Choroid plexus epithelial cell (primary cell): Measurements from ENCODE around the gene RCN1.

Source experiments
- DNase-seq: peaks from one replicate; pipeline ENCODE4 v3.0.0-alpha.2; 2010; ENCODE audit warnings: low read depth
- H3K4me3 ChIP-seq: 2 replicates; pipeline ENCODE4 v1.5.1; 2011; ENCODE audit warnings: low read depth, mild to moderate bottlenecking, control low read depth, low read length, moderate library complexity
- TF ChIP-seq, protein P1 (sequence below): conservative IDR thresholded peaks from 2 replicates; pipeline ENCODE4 v1.5.1; 2011; ENCODE audit warnings: low read depth, mild to moderate bottlenecking, control low read depth, inconsistent platforms, low read length, moderate library complexity

RCN1 gene

DNA sequence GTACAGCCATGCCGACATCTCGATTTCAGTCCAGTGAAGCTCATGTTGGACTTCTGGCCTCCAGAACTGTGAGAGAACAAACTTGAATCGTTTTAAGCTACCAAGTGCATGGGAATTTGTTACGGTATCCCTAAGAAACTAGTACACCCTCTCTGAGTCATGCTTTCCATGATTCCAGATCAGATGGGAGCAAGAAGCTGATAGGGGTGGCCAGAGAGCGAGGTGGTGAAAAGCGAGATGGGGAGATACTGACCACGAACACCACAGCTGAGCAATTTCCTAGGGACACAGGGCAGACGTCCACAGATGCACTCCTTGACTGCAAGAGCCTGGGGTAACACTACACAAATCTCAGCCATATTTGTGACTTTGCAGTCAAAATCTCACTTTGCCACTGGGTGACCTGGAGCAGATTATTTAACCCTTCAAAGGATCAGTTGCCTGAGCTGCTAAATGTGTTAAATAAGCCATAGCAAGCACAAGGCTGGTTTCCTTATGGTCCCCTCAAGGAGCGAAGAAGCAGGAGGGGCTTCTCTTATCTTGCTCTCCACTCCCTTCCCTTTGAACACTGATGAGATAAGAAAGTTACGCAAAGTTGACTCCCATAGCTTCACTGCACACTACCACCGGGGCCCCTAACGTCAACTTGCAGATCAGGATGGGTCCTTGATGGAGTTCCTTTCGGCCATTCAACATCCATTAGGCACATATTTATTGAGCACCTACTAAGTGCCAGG, 22.6 kb upstream of the RCN1 start:
- DNase-seq = peak; percentile 51
- H3K4me3 ChIP-seq = no peak overlapping the region
- TF ChIP-seq, protein P1, sequence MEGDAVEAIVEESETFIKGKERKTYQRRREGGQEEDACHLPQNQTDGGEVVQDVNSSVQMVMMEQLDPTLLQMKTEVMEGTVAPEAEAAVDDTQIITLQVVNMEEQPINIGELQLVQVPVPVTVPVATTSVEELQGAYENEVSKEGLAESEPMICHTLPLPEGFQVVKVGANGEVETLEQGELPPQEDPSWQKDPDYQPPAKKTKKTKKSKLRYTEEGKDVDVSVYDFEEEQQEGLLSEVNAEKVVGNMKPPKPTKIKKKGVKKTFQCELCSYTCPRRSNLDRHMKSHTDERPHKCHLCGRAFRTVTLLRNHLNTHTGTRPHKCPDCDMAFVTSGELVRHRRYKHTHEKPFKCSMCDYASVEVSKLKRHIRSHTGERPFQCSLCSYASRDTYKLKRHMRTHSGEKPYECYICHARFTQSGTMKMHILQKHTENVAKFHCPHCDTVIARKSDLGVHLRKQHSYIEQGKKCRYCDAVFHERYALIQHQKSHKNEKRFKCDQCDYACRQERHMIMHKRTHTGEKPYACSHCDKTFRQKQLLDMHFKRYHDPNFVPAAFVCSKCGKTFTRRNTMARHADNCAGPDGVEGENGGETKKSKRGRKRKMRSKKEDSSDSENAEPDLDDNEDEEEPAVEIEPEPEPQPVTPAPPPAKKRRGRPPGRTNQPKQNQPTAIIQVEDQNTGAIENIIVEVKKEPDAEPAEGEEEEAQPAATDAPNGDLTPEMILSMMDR = no peak

DNA sequence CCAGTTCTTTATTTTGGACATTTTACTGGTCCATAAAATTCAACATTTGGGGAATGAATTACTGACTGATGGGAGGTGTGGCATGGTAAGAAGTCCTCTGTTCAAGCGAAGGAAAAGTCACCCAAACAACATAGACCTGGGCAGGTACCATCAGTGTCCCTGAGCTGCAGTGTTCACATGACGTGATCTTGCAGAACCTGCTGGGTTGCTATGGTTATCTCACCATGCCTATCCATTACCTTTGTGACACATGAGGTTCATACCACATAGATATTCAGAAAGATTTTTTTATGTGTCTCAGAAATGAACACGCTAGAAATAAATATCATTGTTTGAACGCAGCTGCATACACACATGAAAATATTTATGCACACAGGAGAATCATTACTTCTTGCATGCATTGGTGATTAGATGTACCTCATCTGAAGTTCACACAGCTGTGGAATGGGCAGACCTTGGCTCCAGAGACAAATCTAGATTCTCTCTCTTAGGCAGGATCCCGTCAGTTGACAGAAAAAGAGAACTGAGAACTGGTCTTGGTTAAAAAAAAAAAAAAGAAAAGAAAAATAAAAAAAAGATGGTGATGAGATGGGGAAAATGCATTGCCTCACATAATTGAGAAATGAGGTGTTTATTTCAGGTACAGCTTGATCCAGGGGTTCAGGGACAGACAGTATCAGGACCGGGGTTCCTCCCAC, 21.4 kb upstream of the RCN1 start:
- TF ChIP-seq, protein P1 = no peak
- H3K4me3 ChIP-seq = no peak overlapping the region
- DNase-seq = no peak

DNA sequence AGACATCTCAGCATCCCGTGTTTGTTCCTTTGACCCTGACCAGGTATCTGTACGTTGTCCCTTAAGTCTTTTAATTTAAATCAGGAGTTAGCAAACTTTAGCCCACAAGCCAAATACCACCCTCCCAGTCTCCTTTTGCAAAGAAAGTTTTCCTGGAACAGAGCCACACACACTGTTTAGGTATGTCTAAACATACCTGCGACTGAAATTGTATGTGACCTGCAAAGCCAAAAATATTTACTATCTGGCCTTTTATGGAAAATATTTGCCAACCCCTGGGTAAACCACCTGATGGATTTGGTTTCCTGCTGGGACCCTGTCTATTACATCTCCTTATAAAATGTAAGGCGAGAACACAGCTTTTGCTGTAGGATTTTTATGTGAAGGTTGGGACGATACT, 20.2 kb upstream of the RCN1 start:
- TF ChIP-seq, protein P1 = no peak
- DNase-seq = no peak

DNA sequence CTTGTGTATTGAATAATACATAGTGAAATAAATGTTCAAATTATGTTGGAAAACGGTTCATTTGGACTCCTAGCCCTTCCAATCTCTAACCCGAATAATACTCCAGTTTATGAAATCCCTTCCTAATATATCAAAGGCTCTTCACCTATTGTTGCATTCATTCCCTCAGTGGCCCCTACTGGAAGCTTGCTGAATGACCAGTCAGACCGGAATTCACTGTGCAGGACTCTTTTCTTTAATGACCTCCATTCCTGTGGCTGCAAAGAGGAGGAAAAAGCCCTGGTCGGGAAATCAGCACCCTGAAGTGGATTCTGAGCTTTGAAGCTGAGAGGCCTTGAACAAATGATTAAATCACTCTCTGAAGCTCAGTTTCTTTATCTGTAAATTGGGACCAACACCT, 19.1 kb upstream of the RCN1 start:
- H3K4me3 ChIP-seq = no peak overlapping the region
- peak; percentile 83 for DNase-seq
- TF ChIP-seq, protein P1 = peak; percentile 74

More for the DNA sequence above, 20.2 kb upstream of the RCN1 start:
- no peak overlapping the region for H3K4me3 ChIP-seq

DNA sequence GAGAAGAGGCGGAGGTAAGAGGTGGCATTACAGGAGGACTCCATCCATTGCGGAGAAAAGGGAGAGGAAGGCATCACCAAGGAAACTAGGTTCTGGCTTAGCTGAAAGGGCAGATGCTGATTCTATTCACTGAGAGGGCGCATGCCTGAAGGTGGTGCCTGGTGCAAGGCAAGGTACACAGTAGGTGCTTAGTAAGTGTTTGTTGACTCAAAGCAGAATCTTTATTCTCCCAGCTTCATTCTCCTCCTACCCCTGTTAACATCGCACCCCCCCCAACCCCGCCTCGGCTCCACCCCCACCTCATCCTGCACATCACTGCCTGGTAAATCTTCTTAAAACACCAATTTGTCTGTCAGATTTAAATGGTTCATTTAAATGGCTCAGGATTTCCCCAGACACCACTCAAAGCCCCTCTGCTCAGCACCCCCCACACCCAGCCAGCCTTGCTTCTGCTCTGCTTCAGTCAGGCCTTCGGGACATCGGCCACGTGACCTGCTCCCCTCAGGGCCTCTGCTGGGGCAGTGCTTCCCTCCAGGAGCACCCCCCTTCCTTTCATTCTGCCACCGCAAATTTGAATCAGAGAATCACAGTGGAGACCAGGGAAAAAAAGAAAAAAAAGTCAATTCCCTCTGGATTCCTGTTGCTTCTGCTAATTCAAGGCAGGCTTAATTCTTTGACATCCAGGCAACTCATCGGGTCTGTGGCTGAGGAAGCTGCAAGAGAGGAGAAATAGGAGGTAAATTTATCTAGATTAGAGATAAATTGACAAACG, 17.8 kb upstream of the RCN1 start:
- H3K4me3 ChIP-seq = no peak overlapping the region
- DNase-seq = no peak
- TF ChIP-seq, protein P1 = no peak

DNA sequence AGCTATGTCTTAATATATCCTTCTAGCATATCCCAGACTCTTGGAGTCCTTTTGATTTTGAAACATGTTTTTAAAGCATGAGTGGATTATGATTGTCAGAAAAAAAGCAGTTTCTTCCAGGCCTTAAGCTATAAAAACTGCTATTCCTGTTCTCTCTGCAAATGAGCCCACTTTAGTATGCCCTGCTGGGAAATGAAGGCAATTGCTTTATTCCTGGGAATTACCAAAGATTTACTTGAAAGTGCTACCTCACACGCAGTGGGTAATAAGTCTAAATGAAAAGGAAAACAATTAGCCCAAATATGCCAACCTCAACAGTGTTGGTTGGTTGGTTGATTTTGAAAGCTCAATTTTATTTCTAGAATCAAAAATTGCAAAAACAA, 17.2 kb upstream of the RCN1 start:
- H3K4me3 ChIP-seq = no peak overlapping the region
- DNase-seq = no peak
- TF ChIP-seq, protein P1 = no peak
